Uterus (tissue), 4 donors: ENCODE measurements around the gene NUP42. TPM values are rescaled to one million over a fixed set of nuclear protein-coding genes. Genes with fewer than 3 reads are reported as not detected.

Source experiments
- DNase-seq, 2 donors: peaks; one replicate each; pipeline ENCODE4 v3.0.0-alpha.2; 2019 to 2020
- H3K27ac ChIP-seq, 2 donors: fragments of 200-600 bp; sonication (generic); 1 replicate in 1 of 2; 2 replicates in 1 of 2; pipeline ENCODE4 v1.5.1; 2016 to 2018
- H3K27me3 ChIP-seq, 2 donors: fragments of 200-600 bp; sonication (generic); one replicate each; pipeline ENCODE4 v1.5.1; 2018 to 2019; ENCODE audit warnings: control low read depth in 1 of 2
- H3K36me3 ChIP-seq, 2 donors: fragments of 200-600 bp; sonication (generic); one replicate each; pipeline ENCODE4 v1.5.1; 2019; ENCODE audit warnings: control low read depth in 1 of 2
- H3K4me1 ChIP-seq, 2 donors: fragments of 200-600 bp; sonication (generic); one replicate each; pipeline ENCODE4 v1.5.1; 2018 to 2019; ENCODE audit warnings: control low read depth in 1 of 2
- H3K4me3 ChIP-seq, 2 donors: fragments of 200-600 bp; sonication (generic); 1 replicate in 1 of 2; 2 replicates in 1 of 2; pipeline ENCODE4 v1.5.1; 2018 to 2019; ENCODE audit warnings: mild to moderate bottlenecking in 1 of 2
- H3K9me3 ChIP-seq, 2 donors: fragments of 200-600 bp; sonication (generic); one replicate each; pipeline ENCODE4 v1.5.1; 2019; ENCODE audit warnings: control low read depth in 1 of 2
- POLR2A ChIP-seq, 2 donors: fragments of 450-650 bp; IDR thresholded peaks; one replicate each; pipeline ENCODE4 v1.6.1; 2016; ENCODE audit warnings: antibody characterized with exemption in 2 of 2, mild to moderate bottlenecking in 1 of 2, moderate library complexity in 1 of 2
- intact Hi-C: fragments of 100-400 bp; cut with DNase I; formaldehyde crosslinking; loops from one replicate; pipeline ENCODE4 v1.15.1; 2023; ENCODE audit warnings: low total_unique reads
- total RNA-seq, 4 donors: library from RNA; depleted of rRNA in 3 of 4; stranded (reverse); fragments of >200 nt in 3 of 4; gene quantifications; one replicate each; pipeline versions ENCODE4 v1.1.0 to v1.2.4, GENCODE V29; 2014 to 2023
- TF ChIP-seq, protein P1 (sequence below), 4 experiments: fragments of 200-600 bp in 2 of 4; fragments of 450-650 bp in 2 of 4; sonication (generic) in 2 of 4; IDR thresholded peaks; one replicate each; pipeline ENCODE4 v1.5.1; 2016 to 2019; ENCODE audit warnings: antibody characterized with exemption in 4 of 4, mild to moderate bottlenecking in 2 of 4, moderate library complexity in 1 of 4
- donor health status: DM: yes; HTN: yes; CAD: no.

The NUP42 gene
- total RNA-seq, 4 donors from 2014 or later: 20.6 to 58.3 (median 36.1) TPM

DNA sequence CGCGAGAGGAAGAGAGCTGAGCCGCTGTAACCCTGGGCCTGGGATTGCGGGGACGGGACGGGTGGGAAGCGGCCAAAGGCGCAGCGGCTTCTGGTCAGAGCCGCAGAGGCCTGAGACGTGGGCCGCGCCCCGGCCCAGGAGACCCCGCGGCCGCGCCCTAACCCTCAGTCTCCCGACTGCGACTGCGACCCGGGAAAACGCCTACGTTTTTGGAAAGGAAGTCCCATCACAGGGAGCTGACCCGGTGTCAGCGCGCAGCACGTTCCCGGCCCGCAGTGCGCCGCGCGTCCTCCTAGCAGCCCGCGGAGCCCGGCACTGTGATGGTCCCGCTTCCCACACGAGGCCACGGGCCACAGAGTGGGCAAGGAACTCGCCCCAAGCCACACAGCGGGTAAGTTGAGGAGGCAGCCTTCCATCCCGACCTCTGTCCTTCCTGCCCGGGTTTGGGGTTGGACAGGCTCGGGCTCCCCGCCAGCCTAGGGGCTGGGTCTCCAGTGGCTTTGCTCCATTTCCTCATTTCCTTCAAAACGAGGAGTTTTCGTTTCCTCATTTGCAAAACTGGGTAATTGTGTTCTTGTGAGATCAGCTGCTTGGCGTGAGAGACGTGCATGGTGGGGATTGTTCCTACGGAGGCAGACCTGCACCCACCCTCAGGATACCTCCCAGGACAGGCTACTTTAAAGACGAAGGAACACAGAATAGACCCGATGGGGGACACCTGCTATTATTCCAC is 65.9 kb downstream of the NUP42 start:
- Histone ChIP-seq H3K4me3 (peak overlapping the region; percentile 46 to 54), H3K9me3 (no peaks in the 10 kb centered on the region), H3K36me3 (no peaks in the 10 kb centered on the region), H3K27me3 (no peaks in the 10 kb centered on the region), H3K4me1 (peaks cover 0 to 8% of the 10 kb centered on the region in 2 donors), H3K27ac (peak overlapping the region; percentile 84 to 91)
- intact Hi-C loops: no loop called here
- TF ChIP-seq, protein P1, sequence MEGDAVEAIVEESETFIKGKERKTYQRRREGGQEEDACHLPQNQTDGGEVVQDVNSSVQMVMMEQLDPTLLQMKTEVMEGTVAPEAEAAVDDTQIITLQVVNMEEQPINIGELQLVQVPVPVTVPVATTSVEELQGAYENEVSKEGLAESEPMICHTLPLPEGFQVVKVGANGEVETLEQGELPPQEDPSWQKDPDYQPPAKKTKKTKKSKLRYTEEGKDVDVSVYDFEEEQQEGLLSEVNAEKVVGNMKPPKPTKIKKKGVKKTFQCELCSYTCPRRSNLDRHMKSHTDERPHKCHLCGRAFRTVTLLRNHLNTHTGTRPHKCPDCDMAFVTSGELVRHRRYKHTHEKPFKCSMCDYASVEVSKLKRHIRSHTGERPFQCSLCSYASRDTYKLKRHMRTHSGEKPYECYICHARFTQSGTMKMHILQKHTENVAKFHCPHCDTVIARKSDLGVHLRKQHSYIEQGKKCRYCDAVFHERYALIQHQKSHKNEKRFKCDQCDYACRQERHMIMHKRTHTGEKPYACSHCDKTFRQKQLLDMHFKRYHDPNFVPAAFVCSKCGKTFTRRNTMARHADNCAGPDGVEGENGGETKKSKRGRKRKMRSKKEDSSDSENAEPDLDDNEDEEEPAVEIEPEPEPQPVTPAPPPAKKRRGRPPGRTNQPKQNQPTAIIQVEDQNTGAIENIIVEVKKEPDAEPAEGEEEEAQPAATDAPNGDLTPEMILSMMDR (IDR thresholded peaks at IDR 0.05): no peak
- TF ChIP-seq POLR2A (IDR thresholded peaks at IDR 0.05): no peak
- DNase-seq: peak; percentile 22 to 38

DNA sequence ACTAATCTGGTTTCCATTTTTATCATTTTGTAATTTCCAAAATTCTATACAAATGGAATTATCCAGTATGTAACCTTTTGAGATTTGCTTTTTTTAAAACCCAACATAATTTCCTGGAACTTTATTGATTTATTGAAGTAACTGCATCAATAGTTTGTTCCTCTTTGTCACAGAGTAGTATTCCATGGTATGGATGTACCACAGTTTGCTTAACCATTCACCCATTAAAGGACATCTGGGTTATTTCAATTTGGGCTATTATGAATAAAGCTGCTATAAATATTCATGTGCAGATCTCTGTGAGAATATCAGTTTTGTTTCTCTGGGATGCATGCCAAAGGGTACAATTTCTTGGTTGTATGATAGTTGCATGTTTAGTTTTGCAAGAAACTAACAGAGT is 67.6 kb downstream of the NUP42 start:
- DNase-seq: no peak
- intact Hi-C loops: no loop called here
- no peaks in the 10 kb centered on the region for H3K9me3 ChIP-seq
- no peaks in the 10 kb centered on the region for H3K36me3 ChIP-seq
- H3K27me3 ChIP-seq: no peaks in the 10 kb centered on the region
- peaks cover 0 to 8% of the 10 kb centered on the region in 2 donors for H3K4me1 ChIP-seq
- TF ChIP-seq, protein P1 (IDR thresholded peaks at IDR 0.05): no peak
- TF ChIP-seq POLR2A (IDR thresholded peaks at IDR 0.05): no peak
- H3K4me3 ChIP-seq: no peak overlapping the region
- no peak overlapping the region for H3K27ac ChIP-seq

Other genes with a start within 250 kb of the NUP42 start
- 10 to 100 TPM; 25.0 to 89.0 (median 46.8) TPM for gene HYCC1, start 167.9 kb upstream of the NUP42 start, total RNA-seq
- gene KLHL7, start 76.3 kb upstream of the NUP42 start, total RNA-seq: 100 to 1,000 TPM in 1 of 4 donors, 10 to 100 TPM in 3; 12.0 to 136 (median 45.1) TPM
- gene GPNMB, start 64.7 kb downstream of the NUP42 start, total RNA-seq: 100 to 1,000 TPM in 2 of 4 donors, 10 to 100 TPM in 2; 42.5 to 127 (median 93.7) TPM
- gene MALSU1, start 117.3 kb downstream of the NUP42 start, total RNA-seq: 100 to 1,000 TPM in 1 of 4 donors, 10 to 100 TPM in 3; 33.7 to 117 (median 46.3) TPM